DMS53 treated with DMSO at 0.1 percent for 48 hours (cell line): Measurements from ENCODE around the gene C6orf132.

Experiments
- DNase-seq: peaks from one replicate; lab custom pipeline; 2025; ENCODE audit not compliant: unreplicated experiment; lab: John Stamatoyannopoulos, UW

C6orf132 gene

GRCh38 chr6:42135722-42136121 is 6.7 kb downstream of the C6orf132 start:
- DNase-seq, result no peak

- no peak for DNase-seq
Measured at GRCh38 chr6:42135161-42135560, 7.3 kb downstream of the C6orf132 start.

DNA sequence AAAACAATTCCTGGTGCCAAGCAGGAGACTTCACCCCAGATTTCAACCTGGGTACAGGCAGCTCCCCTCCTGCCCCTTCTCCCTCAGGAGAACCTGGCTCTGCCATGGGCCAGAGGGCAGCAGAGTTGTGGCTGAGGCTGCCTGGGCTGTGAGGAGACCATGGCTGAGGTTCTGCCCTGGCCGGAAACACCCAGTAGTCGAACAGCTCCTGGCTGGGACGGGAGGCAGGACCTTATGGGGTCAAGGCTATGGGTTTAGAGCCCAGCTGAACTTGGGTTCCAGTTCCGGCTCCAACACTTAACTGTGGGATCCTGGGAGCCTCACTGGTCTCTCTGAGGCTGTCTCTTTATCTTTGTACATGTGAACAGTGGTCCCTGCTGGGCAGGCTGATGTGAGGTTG is 8.5 kb downstream of the C6orf132 start:
- DNase-seq, result no peak

DNA sequence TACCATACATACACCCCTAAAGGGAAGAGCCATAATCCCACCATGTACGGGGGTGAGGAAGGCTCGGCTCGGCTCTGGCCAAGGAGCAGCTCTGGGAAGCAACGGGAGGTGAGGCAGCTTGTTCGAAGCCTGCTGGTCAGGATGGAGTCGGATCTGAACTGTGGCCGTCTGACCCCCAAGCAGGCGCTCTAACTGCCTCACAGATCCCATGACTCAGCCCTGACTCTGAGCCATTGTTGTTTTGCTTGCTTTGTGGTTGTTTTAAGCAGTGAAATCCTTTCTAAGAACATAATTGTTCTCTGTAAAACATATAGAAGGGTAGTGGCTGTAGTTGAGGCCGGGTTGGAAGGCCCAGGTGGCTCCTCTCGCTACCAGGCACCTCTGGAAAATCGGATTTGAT is 10.9 kb downstream of the C6orf132 start:
- DNase-seq, result no peak

DNA sequence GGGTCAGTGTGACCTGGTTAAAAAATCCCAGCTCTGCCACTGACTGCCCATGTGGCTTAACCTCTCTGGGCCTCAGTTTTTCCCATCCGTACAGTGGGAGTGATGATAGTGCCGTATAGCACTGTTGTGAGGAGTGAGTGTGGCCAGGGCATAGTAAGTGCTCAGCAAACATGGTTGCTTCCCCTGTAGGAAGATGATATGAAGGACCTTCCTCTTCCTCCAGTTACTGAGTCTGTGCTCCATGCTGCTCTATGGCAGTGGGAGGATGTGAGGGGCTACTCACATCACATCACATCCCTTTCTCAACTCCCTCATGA is 13.1 kb downstream of the C6orf132 start:
- DNase-seq, result no peak

- DNase-seq, result no peak
Measured at GRCh38 chr6:42128460-42129359, 13.7 kb downstream of the C6orf132 start.

- no peak for DNase-seq
Measured at GRCh38 chr6:42125663-42126062, 16.8 kb downstream of the C6orf132 start.

GRCh38 chr6:42125231-42125630 is 17.2 kb downstream of the C6orf132 start:
- no peak for DNase-seq

DNA sequence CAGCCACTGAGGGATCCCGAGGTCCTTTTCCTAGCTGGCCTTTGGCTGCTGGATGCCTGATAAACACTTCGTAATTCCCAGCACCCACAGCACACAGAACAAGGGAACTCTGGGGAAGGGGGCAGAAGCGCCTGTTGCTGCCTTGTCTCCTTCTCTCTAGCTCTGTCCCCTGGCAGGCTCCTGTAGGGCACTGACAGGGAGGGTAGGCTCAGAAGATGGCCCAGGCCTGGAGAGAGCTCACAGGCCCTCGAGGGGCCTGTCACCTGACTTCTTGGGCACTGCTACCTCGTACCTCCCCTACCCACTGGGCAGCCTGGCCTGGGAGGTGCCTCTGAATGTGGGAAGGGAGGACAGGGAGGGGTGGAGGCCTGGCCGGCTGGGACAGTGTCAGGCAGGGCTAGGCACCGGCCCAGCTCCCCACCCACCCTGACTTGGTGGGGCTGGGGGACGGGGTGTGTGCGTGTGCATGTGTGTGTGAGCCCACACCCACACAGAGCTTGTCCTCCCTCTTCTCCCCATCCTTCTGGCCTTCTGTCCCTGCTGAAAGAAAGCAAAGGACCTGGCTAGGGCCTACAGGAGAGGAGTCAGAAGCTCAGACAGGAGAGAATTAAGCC is 18.1 kb downstream of the C6orf132 start:
- DNase-seq, result no peak

DNA sequence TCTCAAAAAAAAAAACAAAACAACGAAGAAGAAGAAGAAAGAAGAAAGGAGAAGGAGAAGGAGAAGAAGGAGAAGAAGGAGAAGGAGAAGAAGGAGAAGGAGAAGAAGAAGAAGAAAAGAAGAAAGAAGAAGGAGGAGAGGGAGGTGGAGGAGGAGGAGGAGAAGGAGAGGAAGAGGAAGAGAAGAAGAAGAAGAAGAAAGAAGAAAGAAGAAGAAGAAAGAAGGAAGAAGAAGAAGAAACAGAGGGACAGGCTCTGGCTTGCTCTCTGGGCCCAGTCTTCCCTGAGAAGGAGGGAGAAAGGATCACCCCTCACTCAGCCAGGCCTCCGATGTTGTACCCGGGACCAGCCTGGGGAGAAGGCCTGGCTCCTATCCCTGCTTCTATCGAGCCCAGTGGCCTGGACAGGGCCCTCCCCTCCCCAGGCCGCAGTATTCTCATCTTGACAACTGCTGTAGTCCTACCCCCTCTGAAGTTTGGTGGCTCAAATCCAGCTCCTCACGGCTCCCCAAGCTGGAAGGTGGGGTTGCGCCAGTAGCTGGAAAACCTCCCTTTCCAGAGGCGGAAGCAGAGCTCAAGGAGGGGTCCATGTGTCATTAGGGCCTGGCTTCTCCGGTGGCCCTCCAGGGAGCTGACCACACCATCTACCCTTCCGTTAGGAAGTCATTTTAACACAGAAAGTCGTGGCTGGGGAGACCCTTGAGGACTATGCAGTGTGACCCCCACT is 18.9 kb downstream of the C6orf132 start:
- no peak for DNase-seq

DNA sequence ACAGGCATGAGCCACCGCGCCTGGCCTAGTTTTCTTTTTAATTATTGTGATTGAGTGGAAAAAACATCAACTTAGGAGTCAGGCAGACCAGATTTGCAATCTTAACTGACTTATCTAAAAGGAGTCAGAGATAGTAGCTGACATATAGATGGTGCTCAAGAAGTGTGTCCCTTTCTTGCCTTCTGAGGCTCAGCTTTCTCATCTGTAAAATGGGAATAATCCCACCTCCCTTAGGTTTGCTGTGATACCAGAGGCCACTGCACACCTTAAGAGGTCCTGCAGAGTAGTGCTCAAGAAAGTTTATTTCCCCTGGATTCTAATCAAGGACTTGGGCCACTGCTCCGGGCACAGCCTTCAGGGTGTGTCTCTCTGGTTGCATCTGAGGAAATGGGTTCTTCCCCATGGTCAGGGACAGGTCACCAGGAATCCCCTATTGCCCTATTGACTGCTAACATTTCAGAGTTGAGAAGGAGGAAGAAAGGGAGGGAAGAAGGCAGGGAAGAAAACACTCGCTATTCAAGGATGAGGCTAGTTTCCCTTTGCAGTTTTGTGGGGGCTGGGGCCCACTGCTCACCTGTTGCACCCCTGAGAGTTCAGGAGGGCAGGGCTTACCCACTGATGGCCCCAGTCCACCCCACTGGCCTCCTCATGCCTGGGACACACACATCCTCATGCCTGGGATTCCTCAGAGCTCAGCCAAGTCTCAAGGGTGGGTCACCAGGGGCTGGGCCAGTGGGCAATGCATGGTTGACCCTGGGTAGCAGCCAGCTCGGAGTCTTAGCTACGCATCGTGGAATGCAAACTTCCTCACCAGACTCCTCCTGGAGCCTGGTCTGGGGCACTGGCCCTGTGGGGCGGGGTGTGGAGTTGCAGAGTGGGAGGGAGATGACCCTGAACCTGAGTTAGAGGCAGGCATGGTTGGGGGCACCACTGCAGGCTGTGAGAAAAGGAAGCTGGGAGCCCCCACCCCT is 21.2 kb downstream of the C6orf132 start:
- DNase-seq, result no peak

DNA sequence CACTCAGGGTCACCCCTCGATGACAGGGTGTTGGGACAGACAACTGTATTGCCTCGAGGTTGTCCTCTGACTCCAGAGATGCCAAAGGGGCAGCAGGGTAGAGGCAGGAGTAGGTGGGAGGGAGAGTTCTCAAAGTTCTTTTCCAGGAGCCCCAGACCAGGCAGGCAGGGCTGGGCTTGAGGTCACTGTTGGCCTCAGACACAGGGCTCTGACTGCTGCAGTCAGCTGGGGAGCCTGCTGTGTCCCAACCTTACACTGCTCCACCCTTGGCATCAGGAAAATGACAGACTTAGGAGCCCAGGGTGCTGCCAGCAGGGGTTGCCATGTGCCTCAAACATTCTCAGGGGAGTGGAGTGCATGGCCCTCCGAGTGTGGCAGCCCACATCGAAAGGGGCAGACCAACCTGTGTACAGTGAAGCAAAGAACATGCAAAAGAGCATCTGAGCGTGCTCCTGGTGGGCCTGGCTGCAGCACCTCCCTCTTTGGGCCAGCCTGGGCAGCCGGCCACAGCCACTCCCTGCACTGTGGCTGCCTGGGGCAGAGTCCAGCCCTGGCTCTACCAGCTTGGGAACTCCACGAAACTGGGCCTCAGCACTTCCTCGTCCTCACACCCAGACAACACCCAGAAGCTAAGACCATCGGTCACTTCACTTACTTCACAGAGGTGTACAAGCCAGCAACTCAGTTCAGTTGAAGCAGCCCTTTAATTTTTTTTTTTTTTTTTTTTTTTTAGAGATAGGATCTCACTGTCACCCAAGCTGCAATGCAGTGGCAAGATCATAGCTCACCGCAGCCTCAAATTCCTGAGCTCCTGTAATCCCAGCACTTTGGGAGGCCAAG is 24.0 kb downstream of the C6orf132 start:
- DNase-seq, result no peak

DNA sequence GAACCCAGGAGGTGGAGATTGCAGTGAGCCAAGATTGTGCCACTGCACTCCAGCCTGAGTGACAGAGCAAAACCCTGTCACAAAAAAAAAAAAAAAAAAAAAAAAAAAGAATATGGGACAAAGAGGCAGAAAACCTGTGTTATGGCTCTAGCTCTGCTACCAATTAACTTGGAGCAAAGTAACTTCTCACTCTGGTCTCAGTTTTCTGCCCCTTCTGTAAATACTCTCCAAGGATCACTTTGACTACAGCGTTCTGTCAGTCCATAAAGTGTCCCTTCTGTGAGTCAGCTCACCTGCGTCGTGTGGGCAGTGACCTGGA is 24.6 kb downstream of the C6orf132 start:
- DNase-seq, result no peak

DNA sequence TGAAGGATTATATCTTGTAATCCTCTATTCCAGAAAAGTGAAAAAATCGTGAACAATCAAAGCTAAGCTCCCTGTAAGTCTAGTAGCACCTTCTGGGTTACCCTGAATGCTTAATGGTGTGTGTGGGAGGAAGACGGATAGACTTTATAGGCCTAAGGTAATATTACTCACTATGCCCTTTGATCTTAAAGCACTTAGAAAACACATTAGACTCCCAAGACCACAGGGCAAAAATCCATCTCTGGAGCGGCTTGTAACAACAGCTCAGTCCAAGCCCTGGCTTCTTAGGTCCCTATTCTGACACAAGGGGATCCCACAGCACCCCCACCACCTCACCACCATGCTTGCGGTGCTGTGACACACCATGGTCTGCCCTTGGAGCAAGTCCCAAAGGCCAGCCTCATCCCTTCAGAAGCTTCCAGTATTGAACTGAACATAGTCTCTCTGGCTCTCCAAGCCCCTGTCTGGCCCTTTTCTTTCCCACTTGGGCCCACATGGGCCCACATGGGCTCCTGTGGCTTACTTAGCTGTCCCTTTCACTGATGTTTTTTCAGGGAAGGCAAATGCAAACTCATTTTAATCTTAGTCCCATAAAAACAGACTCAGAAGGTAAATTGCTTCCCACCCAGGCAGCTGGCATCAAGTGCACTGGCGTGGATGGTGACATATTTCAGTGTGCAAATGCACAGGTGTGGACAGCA is 28.3 kb downstream of the C6orf132 start:
- no peak for DNase-seq

GRCh38 chr6:42112351-42112750 is 30.1 kb downstream of the C6orf132 start:
- no peak for DNase-seq

DNA sequence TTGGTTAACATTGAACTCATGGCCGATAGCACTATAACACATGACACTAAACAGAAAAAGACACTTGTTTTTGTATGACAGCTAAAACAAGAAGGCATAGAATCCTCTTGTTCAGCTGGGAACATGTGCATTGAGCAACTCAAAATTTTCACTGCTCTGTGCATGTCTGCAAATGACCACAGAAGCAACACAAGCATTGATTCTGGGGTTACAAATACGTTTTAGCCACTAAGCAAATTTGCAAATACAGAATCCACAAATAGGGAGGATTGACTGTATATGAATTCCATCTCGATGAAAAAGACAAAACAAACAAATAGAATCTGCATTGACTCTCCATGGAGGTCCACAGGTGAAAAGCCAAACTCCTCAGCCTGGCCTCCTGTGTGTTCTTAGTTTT is 31.7 kb downstream of the C6orf132 start:
- no peak for DNase-seq

- no peak for DNase-seq
Measured at GRCh38 chr6:42108071-42108470, 34.3 kb downstream of the C6orf132 start.

DNA sequence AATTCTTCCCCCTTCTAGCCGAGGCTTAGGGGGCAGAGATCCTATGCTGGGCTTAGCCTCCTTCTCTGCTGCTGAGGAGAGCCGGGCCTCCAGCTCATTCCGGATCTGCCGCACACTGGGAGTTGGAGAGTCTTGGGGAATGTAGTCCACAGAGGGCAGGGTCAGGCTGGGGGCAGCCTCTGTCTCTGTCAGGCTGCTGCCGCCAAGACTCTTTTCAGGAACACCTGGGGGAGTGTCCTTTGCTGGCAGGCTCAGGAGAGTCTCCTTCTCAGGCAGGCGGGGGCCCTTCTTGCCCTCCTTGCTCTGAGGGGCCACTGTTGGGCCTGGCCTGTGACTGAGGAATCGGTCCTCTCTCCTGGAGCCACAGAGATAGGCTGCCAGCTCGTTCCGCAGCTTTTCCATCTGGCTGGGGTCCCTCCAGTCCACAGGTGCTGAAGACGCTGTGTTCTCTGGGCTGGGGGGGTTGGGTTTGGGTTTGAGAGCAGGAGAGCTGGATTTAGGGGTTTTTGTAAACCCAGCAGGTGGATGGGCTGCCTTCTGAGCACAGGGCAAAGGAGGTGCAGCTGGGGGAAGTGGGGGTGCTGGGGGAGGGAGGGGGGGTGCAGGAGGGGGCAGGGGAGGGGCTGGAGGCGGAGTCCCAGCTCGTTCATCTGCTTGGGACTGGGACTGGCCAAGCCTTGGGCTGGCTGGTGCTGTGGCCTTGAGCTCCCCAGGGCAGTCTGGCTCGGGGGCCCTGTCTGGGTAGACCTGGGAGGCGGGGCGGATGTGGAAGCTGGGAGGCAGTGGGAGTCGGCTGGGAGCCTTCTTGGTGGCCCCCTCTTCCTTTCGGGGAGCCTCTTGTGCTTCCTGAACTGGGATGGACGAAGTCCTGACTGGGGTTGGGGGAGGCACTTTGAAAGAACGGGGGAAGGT is 36.1 kb downstream of the C6orf132 start:
- no peak for DNase-seq

- no peak for DNase-seq
Measured at GRCh38 chr6:42105709-42106108, 36.7 kb downstream of the C6orf132 start.
